ENCODE data around the gene GOLGA6L10. TPM values are rescaled to one million over a fixed set of nuclear protein-coding genes. Genes with fewer than 3 reads are reported as not detected.
A peak's percentile ranks its signal among the peaks of the same experiment; 100 is the strongest.
"Not testable (repeated sequence)": the region's sequence is repeated elsewhere in the genome, so short reads cannot be mapped to it uniquely, and the experiment has no call there.

GOLGA6L10 gene
- polyA plus RNA-seq, 2 of the 4 experiments (the other 2 are of a cell fraction), result 0.84 to 0.98 TPM

- no peak for TF ChIP-seq CTCF (IDR thresholded peaks at IDR 0.05)
- no peak for TF ChIP-seq SMC3 (IDR thresholded peaks at IDR 0.05)
- no peak for TF ChIP-seq ZNF302 (CRISPR knock-in tag; IDR thresholded peaks at IDR 0.05)
- TF ChIP-seq ZFP36 (IDR thresholded peaks at IDR 0.05; ENCODE audit: borderline replicate concordance, partially characterized antibody), result no peak
- no peak for TF ChIP-seq SREBF2 (IDR thresholded peaks at IDR 0.05)
Measured at GRCh38 chr15:82300883-82301282, 48.4 kb downstream of the GOLGA6L10 start (continued).

- WGBS (ENCODE audit: missing lambda C conversion rate), result 44% methylated on average over 6 of the region's 6 CpGs
- CTCF ChIA-PET; H3K4me3 ChIP-seq; H3K9me3 ChIP-seq; H3K4me2 ChIP-seq; H3K4me1 ChIP-seq; FAIRE-seq; H3K27ac ChIP-seq; POLR2A ChIA-PET; DNase-seq (ENCODE audit: low read depth in 1 of 2, low spot score in 1 of 2): not testable (repeated sequence)
- peak; percentile 19 to 39; a peak in 4 of 6 replicates for ATAC-seq
Measured at GRCh38 chr15:82300326-82300725, 48.9 kb downstream of the GOLGA6L10 start.

GRCh38 chr15:82299511-82299914, 49.8 kb downstream of the GOLGA6L10 start:
- DNase-seq (ENCODE audit: low read depth in 1 of 2, low spot score in 1 of 2); POLR2A ChIA-PET; H3K9me3 ChIP-seq; H3K4me3 ChIP-seq; FAIRE-seq; CTCF ChIA-PET; H3K4me1 ChIP-seq; H3K4me2 ChIP-seq: not testable (repeated sequence)
- WGBS (ENCODE audit: missing lambda C conversion rate), result 78% methylated on average over 4 of the region's 6 CpGs
- ATAC-seq, result peak; percentile 12 to 25; a peak in 2 of 6 replicates
- peak overlapping the region in 1 of 2 experiments; percentile 40; a peak in 1 of 6 replicates for H3K27ac ChIP-seq

GRCh38 chr15:82298520-82298919, 50.8 kb downstream of the GOLGA6L10 start:
- no peak for FAIRE-seq
- H3K4me3 ChIP-seq, result no peak overlapping the region
- ATAC-seq, result no peak
- DNase-seq (ENCODE audit: low read depth in 1 of 2, low spot score in 1 of 2), result no peak
- no peak overlapping the region for H3K4me2 ChIP-seq
- no peaks in the 10 kb centered on the region for H3K4me1 ChIP-seq
- no peak overlapping the region for H3K27ac ChIP-seq
- 88% methylated on average over 38 of the region's 44 CpGs for WGBS (ENCODE audit: missing lambda C conversion rate)
- POLR2A ChIA-PET, result no interaction called here
- CTCF ChIA-PET, result no interaction called here
- no peaks in the 10 kb centered on the region for H3K9me3 ChIP-seq
- TF ChIP-seq FOXS1 (CRISPR knock-in tag; IDR thresholded peaks at IDR 0.05) (no peak), CHD4 (IDR thresholded peaks at IDR 0.05; ENCODE audit: borderline replicate concordance) (no peak), CTCF (IDR thresholded peaks at IDR 0.05) (no peak), HDAC2 (IDR thresholded peaks at IDR 0.05) (no peak), HOXA7 (CRISPR knock-in tag; IDR thresholded peaks at IDR 0.05) (no peak), ESRRA (IDR thresholded peaks at IDR 0.05; ENCODE audit: borderline replicate concordance, low read length) (no peak), RNF2 (IDR thresholded peaks at IDR 0.05; ENCODE audit: borderline replicate concordance, low read depth) (no peak)

GRCh38 chr15:82298032-82298431, 51.2 kb downstream of the GOLGA6L10 start:
- ChIA-PET POLR2A (no interaction called here), CTCF (no interaction called here)
- FAIRE-seq (no peak), DNase-seq (ENCODE audit: low read depth in 1 of 2, low spot score in 1 of 2) (no peak), ATAC-seq (no peak)
- Histone ChIP-seq H3K27ac (no peak overlapping the region), H3K4me2 (no peak overlapping the region), H3K4me3 (no peak overlapping the region), H3K4me1 (no peaks in the 10 kb centered on the region), H3K9me3 (no peaks in the 10 kb centered on the region)
- 87% methylated on average over 13 of the region's 13 CpGs for WGBS (ENCODE audit: missing lambda C conversion rate)
- no peak for TF ChIP-seq PHF8 (IDR thresholded peaks at IDR 0.05; ENCODE audit: borderline replicate concordance, low read depth)
- TF ChIP-seq MAX (IDR thresholded peaks at IDR 0.05), result no peak
- no peak for TF ChIP-seq TFCP2L1 (CRISPR knock-in tag; IDR thresholded peaks at IDR 0.05)
- TF ChIP-seq ZC3H11A (IDR thresholded peaks at IDR 0.05), result no peak
